ENCODE data around the gene TNFRSF14. TPM values are rescaled to one million over a fixed set of nuclear protein-coding genes. Genes with fewer than 3 reads are reported as not detected.

Gene TNFRSF14
- total and polyA plus RNA-seq, 2 of the 13 experiments (the other 11 are each of a cell fraction or from before 2014, with no cell fraction given), result 11.9 to 49.9 TPM

DNA sequence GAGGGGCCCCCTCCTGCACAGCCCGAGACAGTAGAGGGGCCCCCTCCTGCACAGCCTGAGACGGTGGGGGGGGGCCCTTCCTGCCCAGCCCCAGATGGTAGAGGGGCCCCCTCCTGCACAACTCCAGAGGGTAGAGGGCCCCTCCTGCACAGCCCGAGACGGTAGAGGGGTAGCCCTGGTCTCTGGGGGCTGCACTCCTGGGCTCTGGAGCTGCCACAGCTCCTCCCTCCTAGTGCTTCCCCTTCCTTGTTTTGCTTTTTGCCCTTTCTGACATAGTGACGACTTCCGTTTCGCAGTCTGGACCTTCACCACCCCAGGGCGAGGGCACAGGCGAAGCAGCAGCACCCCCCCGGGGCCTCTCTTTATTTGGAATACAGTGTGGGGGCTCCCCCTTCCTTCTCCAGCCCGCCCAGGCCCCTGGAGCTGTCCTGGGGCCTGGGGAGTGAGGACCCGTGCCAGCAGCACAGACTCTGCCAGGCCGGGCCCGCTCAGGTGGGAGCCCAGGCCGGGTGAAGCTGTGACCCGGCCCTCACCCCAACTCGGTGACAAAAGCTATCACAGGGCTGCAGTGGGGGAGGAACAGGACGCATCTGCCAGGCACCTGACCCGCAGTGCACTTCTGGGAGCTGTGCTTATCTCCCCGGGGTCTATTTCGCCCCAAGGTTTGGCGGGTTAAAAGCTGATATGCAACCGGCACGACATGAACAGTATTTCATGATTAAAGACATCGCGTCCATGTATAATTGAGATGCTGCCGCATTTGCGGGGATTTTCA, 29.3 kb downstream of the TNFRSF14 start (continued):
- TF ChIP-seq, protein P1, sequence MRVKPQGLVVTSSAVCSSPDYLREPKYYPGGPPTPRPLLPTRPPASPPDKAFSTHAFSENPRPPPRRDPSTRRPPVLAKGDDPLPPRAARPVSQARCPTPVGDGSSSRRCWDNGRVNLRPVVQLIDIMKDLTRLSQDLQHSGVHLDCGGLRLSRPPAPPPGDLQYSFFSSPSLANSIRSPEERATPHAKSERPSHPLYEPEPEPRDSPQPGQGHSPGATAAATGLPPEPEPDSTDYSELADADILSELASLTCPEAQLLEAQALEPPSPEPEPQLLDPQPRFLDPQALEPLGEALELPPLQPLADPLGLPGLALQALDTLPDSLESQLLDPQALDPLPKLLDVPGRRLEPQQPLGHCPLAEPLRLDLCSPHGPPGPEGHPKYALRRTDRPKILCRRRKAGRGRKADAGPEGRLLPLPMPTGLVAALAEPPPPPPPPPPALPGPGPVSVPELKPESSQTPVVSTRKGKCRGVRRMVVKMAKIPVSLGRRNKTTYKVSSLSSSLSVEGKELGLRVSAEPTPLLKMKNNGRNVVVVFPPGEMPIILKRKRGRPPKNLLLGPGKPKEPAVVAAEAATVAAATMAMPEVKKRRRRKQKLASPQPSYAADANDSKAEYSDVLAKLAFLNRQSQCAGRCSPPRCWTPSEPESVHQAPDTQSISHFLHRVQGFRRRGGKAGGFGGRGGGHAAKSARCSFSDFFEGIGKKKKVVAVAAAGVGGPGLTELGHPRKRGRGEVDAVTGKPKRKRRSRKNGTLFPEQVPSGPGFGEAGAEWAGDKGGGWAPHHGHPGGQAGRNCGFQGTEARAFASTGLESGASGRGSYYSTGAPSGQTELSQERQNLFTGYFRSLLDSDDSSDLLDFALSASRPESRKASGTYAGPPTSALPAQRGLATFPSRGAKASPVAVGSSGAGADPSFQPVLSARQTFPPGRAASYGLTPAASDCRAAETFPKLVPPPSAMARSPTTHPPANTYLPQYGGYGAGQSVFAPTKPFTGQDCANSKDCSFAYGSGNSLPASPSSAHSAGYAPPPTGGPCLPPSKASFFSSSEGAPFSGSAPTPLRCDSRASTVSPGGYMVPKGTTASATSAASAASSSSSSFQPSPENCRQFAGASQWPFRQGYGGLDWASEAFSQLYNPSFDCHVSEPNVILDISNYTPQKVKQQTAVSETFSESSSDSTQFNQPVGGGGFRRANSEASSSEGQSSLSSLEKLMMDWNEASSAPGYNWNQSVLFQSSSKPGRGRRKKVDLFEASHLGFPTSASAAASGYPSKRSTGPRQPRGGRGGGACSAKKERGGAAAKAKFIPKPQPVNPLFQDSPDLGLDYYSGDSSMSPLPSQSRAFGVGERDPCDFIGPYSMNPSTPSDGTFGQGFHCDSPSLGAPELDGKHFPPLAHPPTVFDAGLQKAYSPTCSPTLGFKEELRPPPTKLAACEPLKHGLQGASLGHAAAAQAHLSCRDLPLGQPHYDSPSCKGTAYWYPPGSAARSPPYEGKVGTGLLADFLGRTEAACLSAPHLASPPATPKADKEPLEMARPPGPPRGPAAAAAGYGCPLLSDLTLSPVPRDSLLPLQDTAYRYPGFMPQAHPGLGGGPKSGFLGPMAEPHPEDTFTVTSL (CRISPR knock-in tag; IDR thresholded peaks at IDR 0.05; ENCODE audit: borderline replicate concordance), result no peak
- no peak for TF ChIP-seq SMC3 (IDR thresholded peaks at IDR 0.05; ENCODE audit: low read length)
- TF ChIP-seq MZF1 (CRISPR knock-in tag; IDR thresholded peaks at IDR 0.05; ENCODE audit: borderline replicate concordance), result no peak
- TF ChIP-seq, protein P2, sequence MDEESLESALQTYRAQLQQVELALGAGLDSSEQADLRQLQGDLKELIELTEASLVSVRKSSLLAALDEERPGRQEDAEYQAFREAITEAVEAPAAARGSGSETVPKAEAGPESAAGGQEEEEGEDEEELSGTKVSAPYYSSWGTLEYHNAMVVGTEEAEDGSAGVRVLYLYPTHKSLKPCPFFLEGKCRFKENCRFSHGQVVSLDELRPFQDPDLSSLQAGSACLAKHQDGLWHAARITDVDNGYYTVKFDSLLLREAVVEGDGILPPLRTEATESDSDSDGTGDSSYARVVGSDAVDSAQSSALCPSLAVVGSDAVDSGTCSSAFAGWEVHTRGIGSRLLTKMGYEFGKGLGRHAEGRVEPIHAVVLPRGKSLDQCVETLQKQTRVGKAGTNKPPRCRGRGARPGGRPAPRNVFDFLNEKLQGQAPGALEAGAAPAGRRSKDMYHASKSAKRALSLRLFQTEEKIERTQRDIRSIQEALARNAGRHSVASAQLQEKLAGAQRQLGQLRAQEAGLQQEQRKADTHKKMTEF (CRISPR knock-in tag; IDR thresholded peaks at IDR 0.05), result 0 out of 2 replicates have a peak, but pooled peaks have one; percentile 28
- no peak for TF ChIP-seq NFYC (CRISPR knock-in tag; IDR thresholded peaks at IDR 0.05)
- TF ChIP-seq POLR2A (IDR thresholded peaks at IDR 0.05; ENCODE audit: insufficient read depth in 1 of 2, low read depth in 2 of 2, low read length in 2 of 2), result no peak
- no peak for TF ChIP-seq KLF6 (CRISPR knock-in tag; IDR thresholded peaks at IDR 0.05)
- no peak for TF ChIP-seq ZSCAN30 (CRISPR knock-in tag; IDR thresholded peaks at IDR 0.05)
- TF ChIP-seq, protein P3, sequence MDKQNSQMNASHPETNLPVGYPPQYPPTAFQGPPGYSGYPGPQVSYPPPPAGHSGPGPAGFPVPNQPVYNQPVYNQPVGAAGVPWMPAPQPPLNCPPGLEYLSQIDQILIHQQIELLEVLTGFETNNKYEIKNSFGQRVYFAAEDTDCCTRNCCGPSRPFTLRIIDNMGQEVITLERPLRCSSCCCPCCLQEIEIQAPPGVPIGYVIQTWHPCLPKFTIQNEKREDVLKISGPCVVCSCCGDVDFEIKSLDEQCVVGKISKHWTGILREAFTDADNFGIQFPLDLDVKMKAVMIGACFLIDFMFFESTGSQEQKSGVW (CRISPR knock-in tag; IDR thresholded peaks at IDR 0.05; ENCODE audit: borderline replicate concordance), result no peak
- no peak for TF ChIP-seq ZNF878 (CRISPR knock-in tag; IDR thresholded peaks at IDR 0.05)
- TF ChIP-seq ZNF274 (CRISPR knock-in tag; IDR thresholded peaks at IDR 0.05), result no peak
- peak; percentile 38; the same call in 1 of the 2 replicates for TF ChIP-seq MAZ (IDR thresholded peaks at IDR 0.05; ENCODE audit: borderline replicate concordance, low read depth, low read length)
- no peak for TF ChIP-seq MAZ (CRISPR knock-in tag; IDR thresholded peaks at IDR 0.05; ENCODE audit: low read depth)
- TF ChIP-seq THAP11 (CRISPR knock-in tag; IDR thresholded peaks at IDR 0.05), result peak; percentile 50; the same call in 1 of the 2 replicates
- no peak for TF ChIP-seq SCMH1 (CRISPR knock-in tag; IDR thresholded peaks at IDR 0.05; ENCODE audit: borderline replicate concordance)
- no peak for TF ChIP-seq YEATS4 (CRISPR knock-in tag; IDR thresholded peaks at IDR 0.05; ENCODE audit: borderline replicate concordance)
- no peak for TF ChIP-seq RFXANK (CRISPR knock-in tag; IDR thresholded peaks at IDR 0.05)

All from HepG2 (cell line).